OCI-LY3 (cell line): Measurements from ENCODE around the gene YIPF5.

Source experiments
- H2AFZ ChIP-seq: fragments of 200-600, 300-600 bp; shearing (Covaris generic); 2 replicates; pipeline ENCODE4 v1.6.0; 2014; ENCODE audit warnings: antibody characterized with exemption, low read depth, low read length
- H3K27ac ChIP-seq: fragments of 200-600, 300-600 bp; sonication (generic); 2 replicates; pipeline ENCODE4 v1.5.1; 2014; ENCODE audit warnings: mild to moderate bottlenecking, low read length, moderate library complexity, mixed read lengths
- H3K27me3 ChIP-seq: fragments of 200-600, 300-600 bp; sonication (generic); 2 replicates; pipeline ENCODE4 v1.6.1; 2014; ENCODE audit warnings: low read depth, low read length, mixed read lengths
- H3K36me3 ChIP-seq: fragments of 200-600, 300-600 bp; sonication (generic); replicated peaks from 2 replicates; pipeline ENCODE3; 2014; ENCODE audit warnings: low read depth, low read length, mixed read lengths
- H3K4me1 ChIP-seq: fragments of 300-600, 200-600 bp; sonication (generic); 2 replicates; pipeline ENCODE4 v1.6.1; 2014; ENCODE audit warnings: low read length, mixed read lengths
- H3K4me2 ChIP-seq: fragments of 200-600, 300-600 bp; sonication (generic); 2 replicates; pipeline ENCODE4 v1.6.1; 2014; ENCODE audit warnings: low read length, mixed read lengths
- H3K4me3 ChIP-seq: fragments of 300-600, 200-600 bp; sonication (generic); 2 replicates; pipeline ENCODE4 v1.5.1; 2014; ENCODE audit warnings: antibody characterized with exemption, mild to moderate bottlenecking, low read length, moderate library complexity
- H3K79me2 ChIP-seq: fragments of 300-600, 200-600 bp; shearing (Covaris generic); 2 replicates; pipeline ENCODE4 v1.6.1; 2014; ENCODE audit warnings: mild to moderate bottlenecking, low read length, mixed read lengths
- H3K9ac ChIP-seq: fragments of 300-600, 200-600 bp; shearing (Covaris generic); 2 replicates; pipeline ENCODE4 v1.6.0; 2014; ENCODE audit warnings: mild to moderate bottlenecking, low read length, moderate library complexity
- H3K9me3 ChIP-seq: fragments of 200-600, 300-600 bp; shearing (Covaris generic); 2 replicates; pipeline ENCODE4 v1.6.1; 2014; ENCODE audit warnings: low read length, mixed read lengths; ENCODE audit not compliant: insufficient read depth
- H4K20me1 ChIP-seq: fragments of 200-600, 300-600 bp; sonication (generic); 2 replicates; pipeline ENCODE4 v1.6.1; 2016; ENCODE audit warnings: low read length, mixed read lengths; ENCODE audit not compliant: insufficient read depth
- CTCF ChIP-seq: fragments of 200-600, 300-600 bp; sonication (generic); IDR thresholded peaks from 2 replicates; pipeline ENCODE4 v1.5.1; 2014; ENCODE audit warnings: antibody characterized with exemption, low read length, low read depth
- EZH2phosphoT487 ChIP-seq: fragments of 200-600 bp; shearing (Covaris generic); IDR thresholded peaks from 2 replicates; pipeline ENCODE4 v1.6.1; 2018; ENCODE audit warnings: antibody characterized with exemption, mixed run types, low read depth

Gene YIPF5

GRCh38 chr5:144156767-144157171 lies 13.7 kb downstream of the YIPF5 start:
- Histone ChIP-seq H3K4me1 (no peaks in the 10 kb centered on the region), H4K20me1 (no peaks in the 10 kb centered on the region), H3K9me3 (no peaks in the 10 kb centered on the region), H3K79me2 (no peaks in the 10 kb centered on the region), H3K27me3 (no peaks in the 10 kb centered on the region), H3K27ac (no peak overlapping the region), H3K9ac (no peak overlapping the region), H3K4me3 (no peak overlapping the region), H2AFZ (no peak overlapping the region), H3K4me2 (no peak overlapping the region), H3K36me3 (peaks cover 4% of the 10 kb centered on the region)
- TF ChIP-seq CTCF (no peak), EZH2phosphoT487 (no peak)

GRCh38 chr5:144151026-144151425 lies 19.4 kb downstream of the YIPF5 start:
- Histone ChIP-seq H4K20me1 (no peaks in the 10 kb centered on the region), H2AFZ (no peak overlapping the region), H3K4me2 (no peak overlapping the region), H3K9ac (no peak overlapping the region), H3K9me3 (no peaks in the 10 kb centered on the region), H3K79me2 (no peaks in the 10 kb centered on the region), H3K4me3 (no peak overlapping the region), H3K27ac (no peak overlapping the region), H3K36me3 (no peaks in the 10 kb centered on the region), H3K27me3 (no peaks in the 10 kb centered on the region), H3K4me1 (no peaks in the 10 kb centered on the region)
- TF ChIP-seq EZH2phosphoT487 (no peak), CTCF (no peak)

- H3K36me3 ChIP-seq: no peaks in the 10 kb centered on the region
- no peak overlapping the region for H3K27ac ChIP-seq
- no peak for TF ChIP-seq CTCF
- no peak for TF ChIP-seq EZH2phosphoT487
- H3K4me2 ChIP-seq: no peak overlapping the region
- H3K27me3 ChIP-seq: no peaks in the 10 kb centered on the region
- no peak overlapping the region for H3K9ac ChIP-seq
- H3K79me2 ChIP-seq: no peaks in the 10 kb centered on the region
- H3K4me3 ChIP-seq: no peak overlapping the region
- H4K20me1 ChIP-seq: no peaks in the 10 kb centered on the region
- H2AFZ ChIP-seq: no peak overlapping the region
- H3K9me3 ChIP-seq: no peaks in the 10 kb centered on the region
- H3K4me1 ChIP-seq: peaks cover 15% of the 10 kb centered on the region
These were observed 25.3 kb downstream of the YIPF5 start for GRCh38 chr5:144144956-144145751.

GRCh38 chr5:144143625-144144024 lies 26.8 kb downstream of the YIPF5 start:
- Histone ChIP-seq H3K9ac (no peak overlapping the region), H2AFZ (no peak overlapping the region), H3K4me2 (no peak overlapping the region), H3K4me1 (peaks cover 15% of the 10 kb centered on the region), H3K27ac (no peak overlapping the region), H3K27me3 (no peaks in the 10 kb centered on the region), H3K4me3 (no peak overlapping the region), H3K9me3 (no peaks in the 10 kb centered on the region), H4K20me1 (no peaks in the 10 kb centered on the region), H3K36me3 (no peaks in the 10 kb centered on the region), H3K79me2 (no peaks in the 10 kb centered on the region)
- no peak for TF ChIP-seq CTCF
- TF ChIP-seq EZH2phosphoT487: no peak
